HG03571 (cell line): ENCODE data around the gene RPS25.
"Not testable (repeated sequence)": the region's sequence is repeated elsewhere in the genome, so short reads cannot be mapped to it uniquely, and the experiment has no call there.

ENCODE experiments used
- ATAC-seq: cut with Tn5 transposase; IDR thresholded peaks from one replicate; pipeline ENCODE4 v1.9.1; 2021; ENCODE audit not compliant: unreplicated experiment

Gene RPS25

GRCh38 chr11:119016216-119017009 is 1.7 kb downstream of the RPS25 start:
- no peak for ATAC-seq

DNA sequence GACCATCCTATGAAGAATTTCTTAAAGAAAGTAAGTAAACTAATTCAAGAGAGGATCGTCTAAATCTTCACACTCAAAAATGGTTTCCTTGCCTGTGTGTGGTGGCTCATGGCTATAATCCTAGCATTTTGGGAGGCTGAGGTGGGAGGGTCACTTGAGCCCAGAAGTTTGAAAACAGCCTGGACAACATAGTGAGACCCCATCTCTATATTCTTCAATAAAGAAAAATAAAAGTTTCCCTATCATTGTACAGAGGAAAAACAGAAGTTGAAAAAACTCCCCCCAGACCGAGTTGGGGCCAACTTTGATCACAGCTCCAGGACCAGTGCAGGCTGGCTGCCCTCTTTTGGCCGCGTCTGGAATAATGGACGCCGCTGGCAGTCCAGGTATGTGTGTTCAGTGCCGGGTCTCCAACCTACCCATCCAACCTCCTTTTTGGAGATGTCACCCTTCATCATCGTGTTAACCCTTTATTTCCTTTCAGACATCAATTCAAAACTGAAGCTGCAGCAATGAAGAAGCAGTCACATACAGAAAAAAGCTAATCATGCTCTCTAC is 3.0 kb downstream of the RPS25 start:
- ATAC-seq = no peak

DNA sequence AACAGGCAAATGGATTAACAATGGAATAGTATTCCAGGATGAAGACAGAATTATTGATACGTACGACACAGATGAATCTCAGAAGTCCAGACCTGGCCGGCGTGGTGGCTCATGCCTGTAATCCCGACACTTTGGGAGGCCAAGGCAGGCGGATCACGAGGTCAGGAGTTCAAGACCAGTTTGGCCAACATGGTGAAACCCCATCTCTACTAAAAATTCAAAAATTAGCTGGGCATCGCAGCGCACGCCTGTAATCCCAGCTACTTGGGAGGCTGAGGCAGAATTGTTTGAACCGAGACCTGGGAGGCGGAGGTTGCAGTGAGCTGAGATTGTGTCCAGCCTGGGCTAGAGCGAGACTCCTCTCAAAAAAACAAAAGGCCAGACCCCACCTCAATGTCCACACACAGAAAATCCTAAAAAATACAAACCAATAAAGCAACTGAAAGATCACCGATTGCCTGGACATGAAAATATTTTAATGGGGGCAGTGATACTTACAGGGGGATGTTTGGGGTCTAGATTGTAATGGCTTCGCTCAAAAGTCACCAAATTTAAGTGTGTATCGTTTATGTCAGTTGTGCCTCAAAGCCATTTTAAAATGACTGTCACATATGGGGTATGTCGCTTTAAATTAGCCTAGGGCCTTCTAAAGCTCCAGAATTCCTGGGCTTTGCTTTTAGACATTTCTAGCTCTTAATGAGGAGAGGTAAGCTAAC is 3.8 kb downstream of the RPS25 start:
- no peak for ATAC-seq

GRCh38 chr11:119012629-119013170 is 5.4 kb downstream of the RPS25 start:
- no peak for ATAC-seq

DNA sequence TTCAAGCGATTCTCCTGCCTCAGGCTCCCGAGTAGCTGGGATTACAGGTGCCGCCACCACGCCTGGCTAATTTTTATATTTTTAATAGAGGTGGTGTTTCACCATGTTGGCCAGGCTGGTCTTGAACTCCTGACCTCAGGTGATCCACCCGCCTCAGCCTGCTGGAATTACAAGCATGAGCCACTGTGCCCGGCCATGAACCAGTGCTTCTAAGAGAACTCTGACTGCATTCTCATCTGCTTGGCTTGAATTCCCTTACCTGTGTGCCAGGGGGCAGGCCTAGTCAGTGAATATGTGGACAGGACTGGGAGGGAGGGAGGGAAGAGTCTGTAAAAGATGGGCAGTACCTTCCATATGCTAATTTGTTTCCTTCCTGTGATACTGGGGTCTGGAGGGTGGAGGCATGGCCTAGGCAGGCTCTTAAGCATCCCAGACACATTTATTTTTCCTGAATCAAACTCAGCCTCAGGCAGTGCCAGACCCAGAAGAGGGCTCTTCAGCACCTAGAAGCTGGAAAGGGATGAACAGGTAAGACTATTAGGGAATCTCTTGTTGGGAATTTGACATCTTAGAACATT is 6.6 kb downstream of the RPS25 start:
- ATAC-seq = no peak

- no peak for ATAC-seq
These were observed 11.5 kb downstream of the RPS25 start for GRCh38 chr11:119006656-119007055.

- ATAC-seq = no peak
These were observed 17.2 kb downstream of the RPS25 start for GRCh38 chr11:119000906-119001305.

DNA sequence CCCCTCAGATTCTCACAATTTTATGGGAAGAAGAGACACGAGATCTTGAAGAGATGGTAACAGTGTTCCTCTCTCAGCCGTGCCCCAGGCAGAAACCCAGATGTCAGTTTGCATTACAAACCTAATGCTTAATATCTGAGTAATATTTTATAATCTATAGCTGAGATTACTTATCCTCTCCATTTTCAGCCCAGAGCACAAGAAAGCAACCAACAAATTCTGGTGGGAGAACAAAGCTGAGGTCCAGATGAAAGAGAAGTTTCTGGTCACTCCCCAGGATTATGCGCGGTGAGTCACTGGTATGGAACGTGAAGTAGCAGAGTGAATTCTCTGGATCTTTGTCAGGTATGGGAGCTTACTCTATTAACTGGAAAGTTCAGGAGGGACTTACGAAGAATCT is 19.3 kb downstream of the RPS25 start:
- no peak for ATAC-seq

GRCh38 chr11:118998388-118998717 is 19.8 kb downstream of the RPS25 start:
- ATAC-seq = peak; percentile 14

DNA sequence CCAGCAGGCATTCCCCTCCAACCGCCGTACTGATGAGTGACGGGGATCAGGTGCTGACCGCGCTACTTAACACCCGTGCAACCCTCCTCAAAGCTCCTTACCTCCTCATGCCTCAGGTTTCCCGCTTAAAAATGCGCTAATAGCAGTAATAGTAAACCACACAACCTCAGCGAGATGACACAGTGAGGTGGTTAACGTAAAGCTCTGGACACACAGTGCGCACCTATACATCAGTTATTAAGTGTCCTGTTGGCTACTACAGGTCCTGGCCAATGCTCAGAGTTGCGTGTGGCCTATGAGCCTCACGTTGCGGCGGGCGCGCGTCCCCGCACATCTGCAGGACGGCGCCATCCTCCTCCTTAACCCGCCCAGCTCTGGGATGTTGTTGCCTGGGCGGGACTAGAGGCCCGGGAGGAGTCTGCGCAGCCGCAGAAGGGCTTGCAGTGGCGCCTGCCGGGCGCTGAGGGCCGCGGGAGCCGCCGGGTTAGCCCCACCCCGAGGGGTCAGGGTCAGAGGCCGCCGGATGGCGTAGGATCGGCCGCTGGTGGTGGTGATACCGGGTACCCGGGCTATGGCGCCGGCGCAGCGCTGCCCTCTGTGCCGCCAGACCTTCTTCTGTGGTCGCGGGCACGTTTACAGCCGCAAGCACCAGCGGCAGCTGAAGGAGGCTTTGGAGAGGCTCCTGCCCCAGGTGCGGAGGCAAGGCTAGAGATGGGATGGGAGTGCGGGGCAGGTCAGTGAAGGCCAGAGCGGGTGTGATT is 20.3 kb downstream of the RPS25 start, which contains the start of gene CENATAC:
Gene CENATAC, plus strand, starts transcription at position 512 of the 761 bp plus-strand sequence. Its CDS starts 60 bp downstream, at position 572.
- ATAC-seq = peak; percentile 72

- ATAC-seq = peak; percentile 27
These were observed 21.1 kb downstream of the RPS25 start for GRCh38 chr11:118996926-118997626.

- ATAC-seq = not testable (repeated sequence)
These were observed 26.6 kb downstream of the RPS25 start for GRCh38 chr11:118991486-118992038.

DNA sequence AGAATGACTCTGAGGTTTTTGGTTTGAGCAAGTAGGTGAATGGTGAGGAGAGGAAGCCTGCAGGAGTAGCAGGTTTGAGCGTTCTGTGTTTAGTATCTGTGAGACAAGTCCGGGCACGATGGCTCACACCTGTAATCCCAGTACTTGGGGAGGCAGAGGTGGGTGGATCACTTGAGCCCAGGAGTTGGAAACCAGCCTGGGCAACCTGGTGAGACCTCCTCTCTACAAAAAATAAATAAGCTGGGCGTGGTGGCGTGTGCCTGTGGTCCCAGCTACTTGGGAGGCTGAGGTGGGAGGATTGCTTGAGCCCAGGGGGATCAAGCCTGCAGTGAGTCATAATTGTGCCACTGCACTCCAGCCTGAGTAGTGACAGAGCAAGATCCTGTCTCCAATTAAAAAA is 29.9 kb downstream of the RPS25 start:
- ATAC-seq = no peak

- ATAC-seq = no peak
These were observed 33.3 kb downstream of the RPS25 start for GRCh38 chr11:118984825-118985224.

- ATAC-seq = not testable (repeated sequence)
These were observed 33.8 kb downstream of the RPS25 start for GRCh38 chr11:118984337-118984736.

DNA sequence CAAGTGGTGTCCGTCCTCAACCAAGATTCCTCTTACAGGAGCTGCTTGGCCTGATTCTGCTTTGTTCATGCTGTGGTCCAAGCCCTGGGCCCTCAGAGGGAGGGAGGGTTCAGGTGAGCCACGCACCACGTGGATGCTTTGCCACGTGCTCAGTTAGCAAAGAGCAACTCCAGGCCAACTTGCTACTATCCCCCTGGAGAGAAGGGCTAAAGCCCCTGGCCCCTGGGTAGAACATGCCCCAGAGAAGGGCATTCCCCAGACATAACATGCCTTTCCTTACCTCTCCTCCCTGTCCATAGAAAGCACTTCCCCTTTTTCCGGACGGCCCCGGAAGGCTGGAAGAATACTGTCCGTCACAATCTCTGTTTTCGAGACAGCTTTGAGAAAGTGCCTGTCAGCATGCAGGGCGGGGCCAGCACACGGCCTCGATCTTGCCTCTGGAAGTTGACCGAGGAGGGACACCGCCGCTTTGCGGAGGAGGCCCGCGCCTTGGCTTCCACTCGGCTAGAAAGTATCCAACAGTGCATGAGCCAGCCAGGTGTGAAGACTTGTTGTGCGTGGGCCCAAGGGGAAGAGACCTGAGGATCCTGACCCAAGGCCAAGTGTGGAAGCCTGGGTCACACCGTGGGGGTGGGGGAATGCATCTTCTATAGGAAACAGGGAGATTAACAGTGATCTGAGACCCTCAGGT is 37.8 kb downstream of the RPS25 start:
- no peak for ATAC-seq

- no peak for ATAC-seq
These were observed 38.7 kb downstream of the RPS25 start for GRCh38 chr11:118979434-118979833.

DNA sequence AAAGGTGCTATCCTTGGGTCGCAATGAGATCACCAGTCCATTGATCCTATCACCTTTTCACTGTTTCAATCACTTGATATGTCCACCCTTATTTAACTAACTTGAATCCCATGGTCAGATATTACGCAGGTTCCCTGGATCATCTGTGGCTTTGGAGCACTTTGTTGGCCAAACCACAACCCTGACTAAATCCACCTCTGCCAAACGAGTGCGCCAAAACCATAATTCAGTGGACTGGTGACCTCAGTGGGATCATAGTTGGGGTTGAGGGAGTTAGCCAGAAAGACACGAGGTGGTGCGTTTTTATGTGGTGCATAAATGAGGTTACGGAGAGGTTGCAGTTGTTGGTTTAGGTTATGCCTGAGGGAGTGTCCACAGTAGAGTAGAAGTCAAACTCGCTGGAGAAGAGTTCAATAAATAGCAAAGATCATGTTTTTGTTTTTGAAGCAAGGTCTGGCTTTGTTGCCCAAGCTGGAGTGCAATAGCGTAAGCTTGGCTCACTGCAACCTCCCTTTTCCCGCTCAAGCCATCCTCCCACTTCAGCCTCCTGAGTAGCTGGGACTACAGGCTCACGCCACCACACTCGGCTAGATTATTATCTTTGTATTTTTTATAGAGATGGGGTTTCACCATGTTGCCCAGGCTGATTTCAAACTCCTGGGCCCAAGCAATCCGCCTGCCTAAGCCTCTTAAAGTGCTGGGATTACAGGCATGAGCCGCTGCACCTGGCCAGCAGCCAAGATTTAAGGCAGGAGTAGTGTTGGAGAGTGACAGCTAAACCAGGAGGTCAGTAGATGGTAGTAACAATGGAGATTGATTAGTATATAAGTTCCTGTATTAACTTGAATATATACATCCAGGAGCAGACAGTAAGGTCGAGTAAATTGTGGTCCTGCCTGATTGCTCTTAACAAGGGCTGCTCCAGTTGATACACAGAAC is 42.1 kb downstream of the RPS25 start:
- no peak for ATAC-seq
